Fibroblast of upper back skin (primary cell): ENCODE results near the gene C17orf67.

Experiments used
- DNase-seq: peaks from one replicate; pipeline ENCODE4 v3.0.0-alpha.2; 2013

Gene C17orf67

DNA sequence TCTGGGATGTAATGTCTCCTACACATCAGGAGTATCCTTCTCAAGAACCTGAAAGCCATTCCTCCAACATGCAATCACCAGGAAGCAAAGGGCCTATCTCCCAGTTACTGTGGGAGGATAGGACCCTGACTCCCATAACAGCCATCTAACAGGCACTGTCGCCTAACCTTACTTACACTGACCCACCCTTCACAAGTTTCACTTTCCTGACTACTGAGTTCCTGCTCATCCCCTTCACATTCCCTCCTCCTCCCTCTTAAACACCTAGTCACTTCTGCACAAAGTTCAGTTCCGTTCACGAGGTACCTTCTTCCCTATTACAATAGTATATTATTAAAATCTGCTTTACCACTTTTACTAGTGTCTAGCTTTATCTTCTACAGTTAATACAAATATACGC lies 1.3 kb downstream of the C17orf67 start:
- no peak for DNase-seq

DNA sequence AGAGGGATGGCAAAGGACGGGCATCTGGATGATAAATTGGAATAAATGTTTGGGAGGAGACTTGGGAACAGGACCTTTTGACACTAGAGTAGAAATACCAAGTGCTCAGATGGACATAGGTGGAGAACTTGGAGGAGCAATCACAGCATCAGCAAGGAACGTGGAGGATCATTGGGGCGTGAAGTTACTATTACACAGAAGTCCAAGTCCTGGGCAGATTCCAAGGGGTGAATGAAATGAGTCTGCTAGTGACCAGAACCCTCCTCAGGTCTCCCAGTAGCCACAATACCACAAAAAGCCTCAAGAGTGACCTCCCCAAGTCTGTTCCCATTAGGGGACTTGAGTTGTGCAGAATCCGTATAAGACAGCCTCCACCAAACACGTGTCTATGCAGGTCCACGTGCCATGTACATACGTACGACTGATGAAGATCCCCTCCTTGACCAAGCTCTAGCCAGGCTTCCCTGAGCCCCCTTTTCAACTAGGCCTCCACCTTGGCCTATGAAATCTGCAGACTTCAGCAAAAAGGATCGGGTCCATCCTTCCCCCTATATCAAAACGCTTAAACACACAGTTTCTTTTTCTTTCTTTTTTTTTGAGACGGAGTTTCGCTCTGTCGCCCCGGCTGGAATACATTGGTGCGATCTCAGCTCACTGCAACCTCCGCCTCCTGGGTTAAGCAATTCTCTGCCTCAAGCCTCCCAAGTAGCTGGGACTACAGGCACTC lies 2.2 kb downstream of the C17orf67 start:
- DNase-seq: no peak

DNA sequence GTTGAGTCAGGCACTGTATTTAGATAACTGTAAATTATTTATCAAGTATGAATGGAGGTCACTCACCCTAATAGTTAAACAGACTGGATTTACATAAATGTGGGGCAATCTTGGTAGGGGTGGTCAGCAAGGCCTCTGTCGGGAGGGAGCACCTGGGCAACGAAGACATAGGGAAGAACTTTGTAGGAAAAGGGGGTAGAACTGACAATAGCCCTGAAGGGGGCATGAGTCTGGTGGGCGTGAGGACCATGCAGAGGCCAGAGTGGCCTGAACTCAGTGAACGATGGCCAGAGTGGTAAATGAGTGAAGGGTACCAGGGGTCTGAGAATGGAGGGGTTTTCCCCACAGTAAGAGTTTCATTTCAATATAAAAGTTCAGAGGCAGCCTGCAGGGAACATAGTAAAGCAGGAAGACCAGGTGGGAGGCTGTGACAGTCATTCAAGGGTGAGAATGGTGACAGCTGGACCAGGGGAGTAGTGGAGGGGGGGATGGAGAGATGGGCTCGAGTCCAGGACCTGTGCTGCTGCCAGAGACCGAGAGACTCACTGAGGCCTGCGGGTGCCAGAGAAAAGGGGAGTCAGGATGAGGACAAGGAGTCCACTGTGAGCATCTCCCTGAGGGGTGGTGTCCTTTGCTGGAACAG lies 2.9 kb downstream of the C17orf67 start:
- no peak for DNase-seq

DNA sequence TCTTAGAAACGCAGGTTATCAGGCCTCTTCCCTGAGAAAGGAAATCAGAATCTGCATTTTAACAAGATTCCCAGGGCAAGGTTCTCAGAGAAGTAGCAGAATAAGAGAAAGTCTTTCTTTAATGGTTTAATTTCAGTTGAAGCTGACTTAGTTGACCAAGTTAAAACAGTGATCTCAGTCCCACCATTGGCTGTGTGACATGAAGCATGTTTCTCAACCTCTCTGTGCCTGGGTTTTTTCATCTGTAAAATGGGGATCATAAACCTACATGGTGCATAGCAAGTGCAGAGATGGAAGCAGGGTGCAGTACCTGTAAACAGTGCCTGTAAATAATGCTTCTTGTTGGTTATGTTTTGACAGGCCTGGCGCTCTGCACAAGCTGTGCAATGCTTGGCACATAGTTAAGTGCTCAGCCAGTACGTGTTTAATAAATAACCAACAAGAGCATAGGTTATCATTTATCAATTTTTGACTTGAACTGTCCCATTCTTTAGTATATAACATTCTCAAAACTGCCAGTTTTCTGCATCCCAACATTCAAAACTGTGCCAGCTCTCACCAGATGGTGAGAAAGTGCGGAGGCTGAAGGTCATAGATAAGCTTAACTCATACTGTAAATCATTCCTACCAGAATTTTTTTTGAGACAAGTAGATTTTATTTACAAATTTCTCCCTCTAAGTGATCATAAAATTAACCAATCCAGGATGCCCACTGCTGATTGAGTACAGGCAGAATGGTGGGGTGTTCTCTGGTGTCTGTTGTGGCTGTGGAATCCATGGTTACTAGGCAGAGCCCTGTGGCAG lies 6.9 kb downstream of the C17orf67 start:
- no peak for DNase-seq

DNA sequence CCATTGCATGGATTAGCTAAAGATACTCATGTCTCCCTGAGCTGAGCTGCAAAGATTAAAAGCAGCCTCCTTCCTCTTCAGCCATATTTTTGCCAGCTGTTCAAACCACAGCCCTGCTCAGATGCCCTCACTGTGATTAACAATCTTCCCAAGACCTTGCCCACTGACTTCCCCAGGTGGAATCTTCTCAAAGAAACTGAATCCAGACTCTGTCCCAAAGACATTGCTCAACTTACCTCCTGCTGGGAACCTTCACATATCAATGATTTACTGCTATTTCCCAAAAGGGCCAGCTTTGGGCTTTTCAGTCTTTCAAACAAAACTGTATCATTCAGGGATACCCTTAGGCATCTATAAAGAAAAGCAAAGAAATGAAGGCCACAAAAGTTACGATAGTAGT lies 9.2 kb downstream of the C17orf67 start:
- peak; percentile 42 for DNase-seq

DNA sequence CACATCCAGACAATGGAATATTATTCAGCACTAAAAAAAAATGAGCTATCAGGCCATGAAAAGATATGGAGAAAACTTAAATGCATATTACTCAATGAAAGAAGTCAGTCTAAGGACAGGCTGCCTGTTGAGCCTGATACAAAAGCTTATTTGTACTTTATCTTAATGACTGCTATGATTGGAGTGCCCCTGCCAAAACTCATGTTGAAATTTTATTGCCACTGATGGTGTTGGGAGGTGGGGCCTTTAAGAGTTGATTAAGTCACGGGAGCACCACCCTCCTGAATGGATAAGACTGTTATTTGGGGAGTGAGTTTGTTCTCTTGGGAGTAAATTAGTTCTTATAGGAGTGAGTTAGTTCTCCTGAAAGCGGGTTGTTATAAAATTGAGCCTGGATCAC lies 9.9 kb downstream of the C17orf67 start:
- no peak for DNase-seq

DNA sequence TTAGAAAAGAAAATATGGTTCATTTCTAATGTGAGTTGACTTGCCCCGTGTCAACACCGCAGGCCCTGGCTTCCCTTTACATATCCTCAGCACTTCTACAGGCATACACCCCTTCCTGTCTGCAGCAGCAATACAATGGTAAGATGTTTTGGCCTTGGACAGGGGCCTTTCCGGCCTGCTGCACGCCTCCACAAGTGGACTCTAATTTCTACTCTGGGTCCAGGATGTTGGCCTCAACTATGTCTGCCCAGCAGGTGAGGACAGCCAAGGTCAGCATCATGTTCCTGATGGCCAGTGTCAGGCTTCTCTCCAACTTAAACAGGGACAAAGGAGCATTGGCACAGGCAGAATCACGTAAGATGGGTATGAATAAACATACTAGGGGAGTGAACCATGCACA lies 11.0 kb downstream of the C17orf67 start:
- DNase-seq: no peak

DNA sequence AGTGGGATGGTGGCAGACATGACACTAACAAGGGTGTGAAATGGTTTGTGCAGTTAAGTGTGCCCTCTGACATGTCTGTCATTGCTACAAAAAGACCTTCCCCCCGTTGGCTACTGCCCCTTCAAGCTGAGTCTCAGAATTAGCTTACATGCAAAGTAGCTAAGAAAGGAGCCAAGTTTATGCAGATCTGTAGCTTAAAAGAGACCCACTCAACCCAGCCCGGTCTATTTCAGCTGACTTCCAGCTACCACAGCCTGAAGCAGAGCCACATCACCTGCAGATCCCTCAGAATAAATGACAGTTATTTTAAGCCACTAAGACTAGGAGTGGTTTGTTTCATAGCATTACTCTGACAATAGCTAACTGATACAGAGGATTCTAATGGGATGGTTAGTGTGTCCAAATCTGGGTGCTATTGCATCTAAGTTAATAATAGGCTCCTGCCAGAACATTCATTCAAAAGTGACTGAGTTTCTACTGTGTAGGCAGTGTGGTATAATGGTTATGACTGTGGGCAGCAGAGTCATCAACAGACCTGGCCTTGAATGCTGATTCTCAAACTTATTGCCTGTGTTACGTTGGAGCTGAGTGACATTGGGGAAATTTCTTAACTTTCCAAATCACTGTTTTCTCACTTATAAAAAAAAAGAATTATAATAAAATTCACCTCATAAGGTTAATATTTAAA lies 11.7 kb downstream of the C17orf67 start:
- no peak for DNase-seq

DNA sequence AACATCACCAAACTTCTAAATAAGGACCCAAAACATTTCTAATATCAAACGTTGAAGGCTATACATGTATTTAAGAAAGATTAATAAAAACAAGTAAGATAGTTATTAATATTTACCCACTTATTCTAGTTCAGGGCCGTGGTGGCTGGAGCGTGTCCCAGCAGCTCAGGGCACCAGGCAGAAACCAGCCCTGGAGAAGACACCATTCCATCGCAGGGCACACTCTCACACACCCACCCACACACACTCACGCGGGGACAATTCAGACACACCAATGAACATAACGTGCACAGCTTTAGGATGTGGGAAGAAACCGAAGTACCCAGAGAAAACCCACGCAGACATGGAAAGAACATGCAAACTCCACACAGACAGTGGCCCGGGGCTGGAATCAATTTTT lies 13.5 kb downstream of the C17orf67 start:
- DNase-seq: no peak

DNA sequence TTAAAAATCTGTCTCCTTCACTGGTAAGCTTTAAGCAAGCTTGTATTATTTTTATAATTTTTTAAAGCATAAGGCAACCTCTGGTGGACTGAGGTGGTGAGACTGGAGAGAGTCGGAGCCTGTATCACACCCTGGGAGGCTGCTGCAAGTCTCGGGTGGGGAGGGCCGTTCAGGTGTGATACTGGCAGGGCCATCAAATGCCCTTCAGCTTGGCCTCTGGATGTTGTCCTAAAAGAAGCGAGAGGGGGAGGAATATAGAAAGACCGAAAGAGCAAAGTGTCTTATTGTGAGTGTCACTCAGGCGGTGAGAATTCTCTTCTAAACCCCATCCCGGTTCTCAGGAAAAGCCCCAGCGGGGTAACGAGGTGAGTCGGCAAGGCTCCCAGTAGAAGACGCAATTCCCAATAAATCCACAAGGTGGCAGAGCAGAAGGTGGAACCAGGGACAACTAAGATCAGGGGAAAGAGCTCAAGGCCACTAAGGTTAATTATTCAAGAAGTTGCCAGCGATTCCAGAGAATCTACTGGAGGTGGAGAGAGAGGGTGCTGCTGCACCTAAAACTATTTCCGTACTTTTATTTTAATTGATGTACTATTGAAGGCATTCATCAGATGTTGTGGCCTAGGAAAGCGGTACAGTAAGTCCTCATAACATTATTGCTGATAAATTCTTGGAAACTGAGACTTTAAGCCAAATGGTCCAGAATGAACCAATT lies 14.1 kb downstream of the C17orf67 start:
- peak; percentile 67 for DNase-seq

DNA sequence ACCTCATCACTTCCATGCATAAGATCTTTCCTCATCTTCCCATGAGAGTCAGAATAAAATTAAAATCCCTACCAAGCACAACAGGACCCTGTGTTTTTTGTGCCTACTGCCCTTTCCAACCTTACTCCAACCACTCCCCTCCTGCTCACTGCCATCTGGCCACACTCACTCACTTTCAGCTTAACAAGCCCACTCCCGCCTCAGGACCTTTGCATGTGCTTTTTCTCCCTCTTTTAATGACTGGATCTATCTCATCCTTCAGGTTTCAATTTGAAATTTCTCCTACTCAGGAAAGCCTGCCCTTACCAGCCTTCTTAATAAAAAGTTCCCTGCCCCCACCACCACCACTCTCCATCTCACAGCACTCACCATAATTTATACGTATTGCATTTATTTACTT lies 14.7 kb downstream of the C17orf67 start:
- no peak for DNase-seq

DNA sequence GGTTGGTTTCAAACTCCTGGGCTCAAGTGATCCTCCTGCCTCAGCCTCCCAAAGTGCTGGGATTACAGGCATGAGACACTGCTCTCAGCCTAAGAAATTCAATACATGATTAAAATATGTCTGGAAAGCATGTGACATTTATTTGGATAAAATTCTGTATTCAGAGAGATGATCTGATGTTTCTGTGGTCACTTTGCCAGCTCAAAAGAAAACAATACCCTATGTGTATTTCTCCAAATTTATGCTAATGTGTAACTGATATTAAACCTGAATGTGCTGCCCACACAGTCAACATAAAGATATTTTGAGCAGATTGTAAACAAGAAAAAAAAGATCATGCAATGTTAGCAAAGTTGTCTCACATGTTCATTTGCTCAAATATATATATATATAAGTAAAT lies 16.7 kb downstream of the C17orf67 start:
- no peak for DNase-seq

DNA sequence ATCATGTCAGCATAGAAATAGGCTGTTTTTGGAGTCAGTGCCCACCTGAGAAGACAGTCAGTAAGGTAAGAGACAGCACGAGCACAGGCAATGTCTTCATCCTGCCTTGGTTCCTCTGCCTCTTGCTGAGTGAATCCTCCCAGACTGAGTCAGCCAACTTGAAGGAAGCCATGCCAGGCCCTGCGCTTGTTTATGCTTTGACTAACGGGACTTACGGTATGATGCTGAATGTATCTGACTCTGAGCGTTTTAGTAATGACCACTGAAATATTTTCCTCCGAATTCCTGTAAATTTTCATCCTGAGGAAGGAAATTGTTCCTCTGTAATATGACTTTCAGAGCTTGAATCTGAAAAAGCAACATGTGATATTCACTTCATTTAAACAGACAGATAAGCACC lies 18.0 kb downstream of the C17orf67 start:
- peak; percentile 34 for DNase-seq

DNA sequence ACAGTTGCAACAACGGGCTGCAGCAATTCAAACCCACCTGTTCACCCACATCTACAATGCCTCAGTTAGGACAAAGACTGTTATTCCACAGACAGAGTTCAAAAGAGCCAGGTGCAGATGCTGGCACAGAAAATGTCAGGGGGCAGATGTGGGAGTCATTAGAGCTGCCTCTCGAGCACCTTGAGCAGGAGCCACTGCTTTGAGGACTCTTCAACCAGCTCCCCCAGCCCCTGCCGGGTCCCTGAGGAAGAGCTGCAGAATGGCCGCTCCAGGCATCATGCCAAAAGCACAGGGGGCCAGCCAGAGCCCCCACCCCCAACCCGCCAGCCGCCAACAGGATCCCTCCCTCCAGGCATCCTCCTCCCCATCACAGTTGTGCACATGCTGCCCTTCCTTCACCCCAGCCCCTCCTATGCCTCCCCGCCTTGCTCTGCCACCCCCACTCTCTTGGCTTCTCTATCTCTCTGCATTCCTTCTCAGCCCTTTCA lies 20.8 kb downstream of the C17orf67 start:
- DNase-seq: no peak

DNA sequence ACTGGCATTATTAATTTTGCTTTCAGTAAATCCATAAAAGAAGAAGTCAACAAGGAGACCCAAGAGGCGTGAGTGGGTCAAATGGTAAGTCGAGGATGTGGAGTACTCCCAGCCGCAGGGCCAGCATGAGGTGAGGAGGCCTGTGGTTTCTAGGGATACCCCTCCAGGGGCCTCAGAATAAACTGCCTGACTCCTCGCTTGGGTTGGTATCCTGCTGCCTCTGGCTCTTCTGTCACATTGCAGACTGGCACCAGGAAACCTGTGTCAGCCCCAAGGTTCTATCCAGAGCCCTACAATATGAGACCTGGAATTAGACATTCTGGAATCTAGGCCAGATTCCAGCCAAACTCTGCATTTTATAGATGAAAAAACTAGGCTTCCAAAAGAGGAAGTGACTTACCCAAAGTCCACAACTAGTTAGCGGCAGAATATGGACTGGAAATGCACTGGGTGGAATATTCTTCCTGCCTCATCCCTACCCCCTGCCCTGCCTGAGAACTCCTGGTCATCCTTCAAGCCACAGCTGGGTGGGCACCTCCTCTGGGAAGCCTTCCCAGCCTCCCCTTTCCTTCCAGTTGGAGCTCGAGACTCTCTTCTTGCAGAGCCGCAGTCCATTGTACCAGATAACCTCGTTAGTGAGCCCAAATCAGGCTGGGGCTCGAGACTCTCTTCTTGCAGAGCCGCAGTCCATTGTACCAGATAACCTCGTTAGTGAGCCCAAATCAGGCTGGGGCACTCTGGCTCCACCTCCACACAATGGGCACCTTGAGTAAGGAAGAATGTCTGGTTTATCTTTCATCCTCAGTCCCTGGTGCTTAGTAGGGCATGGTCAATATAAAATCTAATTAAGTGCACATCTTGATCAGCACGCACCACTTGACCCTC lies 22.6 kb downstream of the C17orf67 start:
- no peak for DNase-seq

DNA sequence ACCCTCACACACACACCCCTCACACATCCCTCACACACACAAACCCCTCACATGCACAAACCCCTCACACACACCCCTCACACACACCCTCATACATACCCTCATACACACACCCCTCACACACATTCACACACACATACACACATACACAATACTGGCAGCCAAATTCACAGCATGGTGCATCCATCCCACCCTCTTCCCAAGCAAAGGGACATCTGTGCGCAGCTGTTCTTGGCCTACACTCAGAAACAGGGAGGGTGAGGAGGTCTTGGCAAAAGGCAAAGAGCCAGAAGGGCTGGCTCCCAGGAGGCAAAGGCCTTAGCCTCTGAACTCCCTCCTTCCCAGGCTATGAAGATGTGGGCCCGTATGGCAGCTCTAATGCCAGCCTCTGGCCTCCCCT lies 23.4 kb downstream of the C17orf67 start:
- DNase-seq: no peak

DNA sequence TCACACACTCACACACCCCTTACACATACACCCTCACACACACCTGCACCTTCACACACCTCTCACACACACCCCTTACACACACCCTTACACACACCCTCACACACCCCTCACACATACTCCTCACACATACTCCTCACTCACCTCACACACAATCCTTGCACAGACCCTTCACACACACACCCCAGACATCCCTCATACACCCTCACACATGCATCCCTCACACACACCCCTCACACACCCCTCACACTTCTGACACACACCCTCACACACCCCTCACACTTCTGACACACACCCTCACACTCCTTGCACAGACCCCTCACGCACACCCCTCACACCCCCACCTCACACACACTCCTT lies 23.9 kb downstream of the C17orf67 start:
- DNase-seq: no peak

DNA sequence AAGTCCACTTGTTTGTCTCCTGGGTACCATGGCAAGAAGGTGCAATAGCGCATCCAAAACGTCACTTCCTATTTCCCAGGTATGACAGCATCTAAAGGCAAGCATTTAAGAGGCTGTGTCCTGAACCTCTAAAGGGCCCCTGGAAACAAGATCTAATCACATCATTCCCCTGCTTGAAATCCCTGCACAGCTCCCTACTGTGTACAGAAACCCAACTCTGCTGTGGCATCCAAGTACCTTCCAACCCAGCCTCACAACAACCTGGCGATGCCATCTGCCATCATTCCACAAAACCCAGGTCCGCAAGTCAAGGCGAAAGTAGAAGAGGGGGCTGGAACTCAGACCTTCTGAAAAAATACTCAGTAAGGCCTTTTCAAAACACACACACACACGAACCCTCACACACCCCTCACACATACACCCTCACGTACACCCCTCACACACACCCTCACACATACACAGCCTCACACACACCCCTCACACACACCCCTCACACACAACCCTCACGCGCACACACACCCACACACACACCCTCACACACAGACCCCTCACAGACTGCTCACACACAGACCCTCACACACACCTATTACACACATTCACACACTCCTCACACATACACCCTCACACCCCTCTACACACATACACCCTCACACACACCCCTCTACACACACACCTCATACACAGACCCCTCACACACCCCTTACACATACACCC lies 24.5 kb downstream of the C17orf67 start:
- DNase-seq: no peak

DNA sequence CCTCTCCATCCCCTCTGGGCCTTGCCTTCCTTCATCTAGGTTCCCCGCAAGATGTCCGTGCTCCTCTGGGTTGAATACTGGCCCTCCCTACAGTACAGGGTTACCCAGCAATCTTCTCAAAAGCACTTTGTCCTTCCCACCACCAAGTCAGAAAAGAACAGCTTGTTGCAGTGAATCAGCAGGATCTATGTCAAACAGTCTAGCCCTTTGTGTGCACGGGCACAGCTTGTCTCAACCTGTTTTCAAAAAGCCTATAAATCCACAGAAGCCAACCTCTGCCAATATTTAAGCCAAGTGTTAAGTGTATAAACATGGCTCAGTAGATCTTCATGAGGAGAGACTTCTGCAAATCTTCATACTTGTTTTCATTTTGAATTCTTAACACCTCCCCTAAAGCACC lies 25.2 kb downstream of the C17orf67 start:
- no peak for DNase-seq

DNA sequence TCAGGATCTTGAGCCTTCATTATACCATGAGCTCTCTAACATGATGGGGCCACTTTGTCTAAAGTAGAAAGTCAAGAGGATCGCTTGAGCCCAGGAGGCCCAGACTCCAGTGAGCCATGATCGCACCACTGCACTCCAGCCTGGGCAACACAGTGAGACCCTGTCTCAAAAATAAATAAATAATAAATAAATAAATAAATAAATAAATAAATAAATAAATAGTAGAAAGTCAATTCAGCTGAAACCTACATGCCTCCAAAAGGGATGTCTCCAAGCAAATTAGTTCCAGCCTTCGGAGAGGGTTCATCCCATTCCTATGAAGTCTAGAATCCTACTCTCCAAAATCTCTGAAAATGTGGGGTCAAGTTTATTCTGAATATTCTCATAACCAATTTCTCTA lies 26.0 kb downstream of the C17orf67 start:
- no peak for DNase-seq

DNA sequence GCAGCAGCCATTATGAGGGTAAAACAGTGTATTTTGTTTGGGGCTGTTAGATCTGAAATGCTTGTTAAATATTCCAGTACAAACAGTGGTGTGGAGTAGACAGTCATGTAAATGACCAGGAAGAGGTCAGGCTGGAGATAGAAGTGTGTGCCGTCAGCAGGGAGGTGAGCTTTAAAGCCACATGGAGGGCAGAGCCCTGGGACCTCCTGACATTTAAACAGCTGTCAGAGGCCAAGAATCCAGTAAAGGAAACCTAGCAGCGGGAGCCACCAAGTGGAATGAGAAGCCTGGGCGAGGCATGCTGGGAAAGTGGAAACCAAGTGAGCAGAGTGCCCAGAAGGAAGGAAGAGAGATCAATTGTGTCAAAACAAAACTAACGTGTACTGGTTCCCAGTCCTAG lies 26.8 kb downstream of the C17orf67 start:
- DNase-seq: no peak
